ENCODE measurements around the gene BCL2A1. TPM values are rescaled to one million over a fixed set of nuclear protein-coding genes. Genes with fewer than 3 reads are reported as not detected.

Gene BCL2A1
- total RNA-seq, 1 donor from 2014 or later: not detected

DNA sequence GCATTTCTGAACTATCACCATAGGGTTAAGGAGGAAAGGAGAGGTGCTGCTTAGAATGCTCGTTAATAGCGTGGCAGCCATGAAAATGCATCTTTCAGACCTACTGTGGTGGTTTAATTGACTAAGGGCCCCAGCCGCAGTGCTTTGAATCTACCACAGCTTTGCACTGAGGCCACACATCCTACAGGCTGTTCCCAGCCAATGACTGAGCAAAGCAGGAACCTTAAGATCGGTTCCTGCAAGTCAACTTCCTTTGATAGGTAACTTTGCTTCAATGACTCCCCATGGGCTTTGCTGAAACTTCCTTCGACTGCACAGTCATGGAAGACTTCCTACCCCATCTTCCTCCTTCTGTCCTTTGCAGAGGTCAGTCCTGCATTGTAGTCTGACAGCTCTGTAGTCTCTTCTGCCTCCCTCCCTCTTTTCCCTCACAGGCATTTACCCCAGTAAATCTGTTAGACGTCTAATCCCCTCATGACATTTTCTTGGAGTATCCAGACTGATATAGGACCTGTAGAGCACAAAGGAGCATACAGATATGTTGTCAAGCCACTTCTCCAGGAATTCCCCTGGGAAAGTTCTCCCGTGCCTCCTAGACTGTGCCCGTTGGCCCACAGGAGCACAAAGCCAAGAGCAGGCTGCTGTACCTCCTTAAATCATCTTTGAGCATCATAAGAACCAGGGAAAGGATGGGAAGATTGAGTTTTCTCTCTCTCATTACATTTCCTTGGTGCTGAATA is 2.6 kb upstream of the BCL2A1 start:
- Mint-ChIP-seq H3K9me3 (no peaks in the 10 kb centered on the region), H3K4me3 (no peak overlapping the region), H3K36me3 (ENCODE audit: low read depth) (no peaks in the 10 kb centered on the region), H3K27me3 (ENCODE audit: low read depth) (no peaks in the 10 kb centered on the region), H3K4me1 (peaks cover 11% of the 10 kb centered on the region), H3K27ac (ENCODE audit: unreplicated experiment) (no peak overlapping the region)
- DNase-seq (ENCODE audit: low read depth, low spot score): no peak
- TF ChIP-seq, protein P1, sequence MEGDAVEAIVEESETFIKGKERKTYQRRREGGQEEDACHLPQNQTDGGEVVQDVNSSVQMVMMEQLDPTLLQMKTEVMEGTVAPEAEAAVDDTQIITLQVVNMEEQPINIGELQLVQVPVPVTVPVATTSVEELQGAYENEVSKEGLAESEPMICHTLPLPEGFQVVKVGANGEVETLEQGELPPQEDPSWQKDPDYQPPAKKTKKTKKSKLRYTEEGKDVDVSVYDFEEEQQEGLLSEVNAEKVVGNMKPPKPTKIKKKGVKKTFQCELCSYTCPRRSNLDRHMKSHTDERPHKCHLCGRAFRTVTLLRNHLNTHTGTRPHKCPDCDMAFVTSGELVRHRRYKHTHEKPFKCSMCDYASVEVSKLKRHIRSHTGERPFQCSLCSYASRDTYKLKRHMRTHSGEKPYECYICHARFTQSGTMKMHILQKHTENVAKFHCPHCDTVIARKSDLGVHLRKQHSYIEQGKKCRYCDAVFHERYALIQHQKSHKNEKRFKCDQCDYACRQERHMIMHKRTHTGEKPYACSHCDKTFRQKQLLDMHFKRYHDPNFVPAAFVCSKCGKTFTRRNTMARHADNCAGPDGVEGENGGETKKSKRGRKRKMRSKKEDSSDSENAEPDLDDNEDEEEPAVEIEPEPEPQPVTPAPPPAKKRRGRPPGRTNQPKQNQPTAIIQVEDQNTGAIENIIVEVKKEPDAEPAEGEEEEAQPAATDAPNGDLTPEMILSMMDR (conservative IDR thresholded peaks at IDR 0.05): no peak

DNA sequence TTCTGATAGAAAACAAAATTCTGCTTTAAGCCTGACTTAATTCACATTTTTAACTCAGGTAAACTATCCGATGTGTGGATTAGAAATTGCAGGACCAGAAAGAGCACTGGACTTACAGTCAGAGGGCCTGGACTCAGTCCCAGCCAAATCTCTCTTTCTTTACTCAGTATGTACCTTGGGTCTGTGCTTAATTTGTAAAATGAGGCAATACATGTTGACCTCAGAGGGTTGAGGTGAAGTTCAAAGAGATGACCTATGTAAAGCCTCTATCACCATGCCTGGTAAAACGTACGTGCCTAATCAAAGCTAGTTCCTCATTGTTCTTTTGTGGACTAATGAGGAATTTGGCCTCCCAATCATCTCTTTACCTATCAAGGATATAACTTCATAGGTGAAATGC is 1.9 kb upstream of the BCL2A1 start:
- Mint-ChIP-seq H3K4me3 (no peak overlapping the region), H3K36me3 (ENCODE audit: low read depth) (no peaks in the 10 kb centered on the region), H3K9me3 (no peaks in the 10 kb centered on the region), H3K27ac (ENCODE audit: unreplicated experiment) (no peak overlapping the region), H3K4me1 (peaks cover 3% of the 10 kb centered on the region), H3K27me3 (ENCODE audit: low read depth) (no peaks in the 10 kb centered on the region)
- no peak for DNase-seq (ENCODE audit: low read depth, low spot score)
- TF ChIP-seq, protein P1 (conservative IDR thresholded peaks at IDR 0.05): no peak

DNA sequence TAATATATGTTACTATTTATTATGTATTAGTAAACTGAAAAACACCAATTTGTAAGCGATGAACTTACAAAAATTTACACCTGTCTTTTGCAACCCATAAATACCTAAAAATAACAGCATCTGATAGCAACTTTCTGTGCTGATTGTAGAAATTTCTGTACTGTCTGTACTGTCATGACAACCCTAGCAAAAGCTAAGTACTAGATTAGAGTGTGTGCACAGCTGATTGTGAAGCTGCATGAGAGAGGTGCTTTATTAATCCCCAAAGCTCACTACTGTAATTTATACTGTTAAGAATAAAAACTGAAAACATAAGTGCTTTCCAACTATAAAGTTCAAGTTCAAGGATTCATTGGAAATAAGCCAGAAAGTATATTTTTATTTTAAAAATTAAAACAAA is 815 bp downstream of the BCL2A1 start:
- no peak for DNase-seq (ENCODE audit: low read depth, low spot score)
- no peak overlapping the region for H3K4me3 Mint-ChIP-seq
- H3K27ac Mint-ChIP-seq (ENCODE audit: unreplicated experiment): no peak overlapping the region
- H3K4me1 Mint-ChIP-seq: no peaks in the 10 kb centered on the region
- no peaks in the 10 kb centered on the region for H3K9me3 Mint-ChIP-seq
- no peaks in the 10 kb centered on the region for H3K27me3 Mint-ChIP-seq (ENCODE audit: low read depth)
- no peaks in the 10 kb centered on the region for H3K36me3 Mint-ChIP-seq (ENCODE audit: low read depth)
- TF ChIP-seq, protein P1 (conservative IDR thresholded peaks at IDR 0.05): no peak

DNA sequence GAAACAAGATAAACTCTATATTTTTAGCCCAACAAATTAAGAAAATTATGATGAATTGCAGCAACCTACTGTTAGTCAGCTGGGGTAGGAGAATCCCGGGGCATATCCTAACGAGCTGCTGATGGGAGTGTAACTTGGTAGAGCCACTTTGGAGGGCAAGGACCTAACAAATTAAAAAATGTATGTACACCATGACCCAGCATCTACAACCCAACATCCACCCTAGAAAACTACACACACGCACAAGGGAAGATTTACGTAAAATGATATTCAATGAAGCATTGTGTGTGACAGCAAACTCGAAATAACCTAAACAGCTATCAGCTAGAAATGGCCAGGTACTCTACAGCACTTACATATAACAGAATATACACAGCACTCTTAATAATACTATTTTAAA is 1.9 kb downstream of the BCL2A1 start:
- no peaks in the 10 kb centered on the region for H3K9me3 Mint-ChIP-seq
- no peaks in the 10 kb centered on the region for H3K4me1 Mint-ChIP-seq
- no peak overlapping the region for H3K27ac Mint-ChIP-seq (ENCODE audit: unreplicated experiment)
- no peak overlapping the region for H3K4me3 Mint-ChIP-seq
- DNase-seq (ENCODE audit: low read depth, low spot score): no peak
- TF ChIP-seq, protein P1 (conservative IDR thresholded peaks at IDR 0.05): no peak
- no peaks in the 10 kb centered on the region for H3K27me3 Mint-ChIP-seq (ENCODE audit: low read depth)
- no peaks in the 10 kb centered on the region for H3K36me3 Mint-ChIP-seq (ENCODE audit: low read depth)

DNA sequence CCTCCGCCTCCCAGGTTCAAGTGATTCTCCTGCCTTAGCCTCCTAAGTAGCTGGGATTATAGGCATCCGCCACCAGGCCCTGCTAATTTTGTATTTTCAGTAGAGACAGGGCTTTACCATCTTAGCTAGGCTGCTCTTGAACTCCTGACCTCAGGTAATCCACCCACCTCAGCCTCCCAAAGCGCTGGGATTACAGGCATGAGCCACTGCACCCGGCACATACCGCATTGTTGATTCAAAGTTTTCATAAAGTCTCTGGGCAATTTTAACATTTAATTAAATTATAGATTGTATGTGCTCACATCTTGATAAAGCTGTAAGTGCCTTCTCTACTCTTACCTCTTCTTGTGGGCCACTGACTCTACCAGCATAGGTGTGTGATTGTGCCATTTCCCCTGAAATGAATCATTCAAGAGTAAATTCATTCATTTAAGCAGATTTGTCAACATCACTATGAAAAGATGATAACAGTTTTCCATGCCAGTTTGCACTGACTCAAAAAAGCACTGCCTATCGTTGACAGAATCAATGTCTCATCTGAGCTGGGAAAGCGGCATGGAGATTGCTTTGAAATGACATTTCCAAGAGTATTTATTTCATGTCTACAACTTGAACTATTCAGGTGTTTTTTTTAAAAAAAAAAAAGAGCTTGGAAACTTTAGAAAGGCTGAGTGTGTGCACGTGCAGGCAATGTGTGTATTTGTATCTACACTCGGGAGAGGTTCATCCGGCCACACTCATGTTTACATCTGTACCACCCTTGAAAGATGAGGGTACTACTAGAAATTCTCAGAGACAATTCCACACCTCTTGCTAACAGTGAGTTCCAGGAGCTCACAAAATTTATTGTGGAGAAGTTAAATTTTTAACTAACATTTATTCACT is 3.5 kb downstream of the BCL2A1 start:
- no peaks in the 10 kb centered on the region for H3K27me3 Mint-ChIP-seq (ENCODE audit: low read depth)
- no peaks in the 10 kb centered on the region for H3K4me1 Mint-ChIP-seq
- H3K4me3 Mint-ChIP-seq: no peak overlapping the region
- no peaks in the 10 kb centered on the region for H3K9me3 Mint-ChIP-seq
- no peak for DNase-seq (ENCODE audit: low read depth, low spot score)
- H3K27ac Mint-ChIP-seq (ENCODE audit: unreplicated experiment): no peak overlapping the region
- TF ChIP-seq, protein P1 (conservative IDR thresholded peaks at IDR 0.05): no peak
- H3K36me3 Mint-ChIP-seq (ENCODE audit: low read depth): no peaks in the 10 kb centered on the region

Measured in neural crest cell (in vitro differentiated cells).